GM21576 (cell line): Measurements from ENCODE around the gene CDH6.

Experiments
- ATAC-seq: cut with Tn5 transposase; IDR thresholded peaks from one replicate; pipeline ENCODE4 v1.9.1; 2021; ENCODE audit warnings: mild to moderate bottlenecking, moderate library complexity; ENCODE audit not compliant: unreplicated experiment

CDH6 gene

GRCh38 chr5:31193591-31194467, at the start of gene CDH6:
Gene CDH6 (plus strand): TSS chr5:31193686. CDS start chr5:31267474, 73,788 bp downstream.
- ATAC-seq: no peak

- no peak for ATAC-seq
Observed at GRCh38 chr5:31144364-31144763, 49.1 kb upstream of the CDH6 start.

GRCh38 chr5:31148959-31149475, 44.5 kb upstream of the CDH6 start:
- ATAC-seq: no peak

- no peak for ATAC-seq
Observed at GRCh38 chr5:31153521-31153920, 40.0 kb upstream of the CDH6 start.

GRCh38 chr5:31156631-31157160, 36.8 kb upstream of the CDH6 start:
- no peak for ATAC-seq

GRCh38 chr5:31157720-31158119, 35.8 kb upstream of the CDH6 start:
- ATAC-seq: no peak

- ATAC-seq: no peak
Observed at GRCh38 chr5:31158686-31159085, 34.8 kb upstream of the CDH6 start.

GRCh38 chr5:31161781-31162181, 31.7 kb upstream of the CDH6 start:
- ATAC-seq: no peak

- ATAC-seq: no peak
Observed at GRCh38 chr5:31165729-31166128, 27.8 kb upstream of the CDH6 start.

GRCh38 chr5:31169379-31169778, 24.1 kb upstream of the CDH6 start:
- no peak for ATAC-seq

- ATAC-seq: no peak
Observed at GRCh38 chr5:31172881-31173280, 20.6 kb upstream of the CDH6 start.

- no peak for ATAC-seq
Observed at GRCh38 chr5:31173614-31174013, 19.9 kb upstream of the CDH6 start.

GRCh38 chr5:31181376-31181987, 12.0 kb upstream of the CDH6 start:
- no peak for ATAC-seq

- ATAC-seq: no peak
Observed at GRCh38 chr5:31182136-31182535, 11.3 kb upstream of the CDH6 start.

- no peak for ATAC-seq
Observed at GRCh38 chr5:31185951-31186350, 7.5 kb upstream of the CDH6 start.

- ATAC-seq: no peak
Observed at GRCh38 chr5:31186672-31187267, 6.7 kb upstream of the CDH6 start.

- no peak for ATAC-seq
Observed at GRCh38 chr5:31187591-31187990, 5.9 kb upstream of the CDH6 start.

- no peak for ATAC-seq
Observed at GRCh38 chr5:31192442-31192841, 1.0 kb upstream of the CDH6 start.

GRCh38 chr5:31193116-31193515, 370 bp upstream of the CDH6 start:
- ATAC-seq: no peak

GRCh38 chr5:31194468-31194813, 955 bp downstream of the CDH6 start:
- no peak for ATAC-seq

- no peak for ATAC-seq
Observed at GRCh38 chr5:31194892-31195555, 1.5 kb downstream of the CDH6 start.
